ENCODE measurements around the gene CTPS1. TPM values are rescaled to one million over a fixed set of nuclear protein-coding genes. Genes with fewer than 3 reads are reported as not detected.

Gene CTPS1
- total RNA-seq, 1 donor from 2014 or later, result 91.4 TPM

DNA sequence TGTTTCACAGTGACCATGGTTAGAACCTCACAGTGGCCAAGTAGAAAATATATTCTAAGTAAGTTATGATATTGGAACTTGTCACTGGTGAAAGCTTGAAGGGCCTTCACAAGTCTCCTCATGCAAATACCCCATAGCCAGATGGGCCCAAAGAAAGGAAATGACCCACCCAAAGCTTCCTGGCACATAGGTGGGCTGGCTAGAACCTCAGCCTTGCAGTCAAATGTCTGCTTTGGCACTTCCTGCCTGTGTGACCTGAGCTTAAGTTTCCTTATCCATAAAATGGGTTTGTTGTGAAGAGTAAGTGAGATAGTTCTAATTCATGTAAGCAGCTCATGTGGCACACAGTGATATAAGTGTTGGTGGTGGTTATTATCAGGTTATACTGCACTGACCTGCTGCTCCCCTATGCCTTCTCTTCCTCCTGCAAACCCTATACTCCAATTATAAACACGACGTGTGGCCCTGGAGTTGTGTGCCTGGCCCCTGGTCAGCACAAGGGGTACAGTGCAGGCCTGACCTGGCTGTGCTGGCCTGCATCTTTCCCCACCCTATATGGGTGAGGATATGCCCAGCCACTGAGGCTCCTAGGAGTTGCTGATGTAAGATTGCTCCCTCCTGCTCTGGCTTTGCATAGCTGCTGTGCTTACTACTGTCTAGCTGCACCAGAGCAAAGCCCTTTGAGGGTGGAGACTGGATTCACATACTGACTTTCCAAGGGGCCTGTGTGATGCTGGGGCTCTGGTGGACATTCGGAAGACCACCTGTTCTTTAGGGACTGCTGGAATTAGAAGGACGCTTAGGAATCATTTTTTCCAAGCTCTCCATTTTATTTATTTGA is 46.7 kb downstream of the CTPS1 start:
- no peak for TF ChIP-seq EZH2 (IDR thresholded peaks at IDR 0.05; ENCODE audit: insufficient read depth, low read length)
- TF ChIP-seq, protein P1, sequence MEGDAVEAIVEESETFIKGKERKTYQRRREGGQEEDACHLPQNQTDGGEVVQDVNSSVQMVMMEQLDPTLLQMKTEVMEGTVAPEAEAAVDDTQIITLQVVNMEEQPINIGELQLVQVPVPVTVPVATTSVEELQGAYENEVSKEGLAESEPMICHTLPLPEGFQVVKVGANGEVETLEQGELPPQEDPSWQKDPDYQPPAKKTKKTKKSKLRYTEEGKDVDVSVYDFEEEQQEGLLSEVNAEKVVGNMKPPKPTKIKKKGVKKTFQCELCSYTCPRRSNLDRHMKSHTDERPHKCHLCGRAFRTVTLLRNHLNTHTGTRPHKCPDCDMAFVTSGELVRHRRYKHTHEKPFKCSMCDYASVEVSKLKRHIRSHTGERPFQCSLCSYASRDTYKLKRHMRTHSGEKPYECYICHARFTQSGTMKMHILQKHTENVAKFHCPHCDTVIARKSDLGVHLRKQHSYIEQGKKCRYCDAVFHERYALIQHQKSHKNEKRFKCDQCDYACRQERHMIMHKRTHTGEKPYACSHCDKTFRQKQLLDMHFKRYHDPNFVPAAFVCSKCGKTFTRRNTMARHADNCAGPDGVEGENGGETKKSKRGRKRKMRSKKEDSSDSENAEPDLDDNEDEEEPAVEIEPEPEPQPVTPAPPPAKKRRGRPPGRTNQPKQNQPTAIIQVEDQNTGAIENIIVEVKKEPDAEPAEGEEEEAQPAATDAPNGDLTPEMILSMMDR (IDR thresholded peaks at IDR 0.05; ENCODE audit: insufficient read depth, low read depth, low read length), result no peak

DNA sequence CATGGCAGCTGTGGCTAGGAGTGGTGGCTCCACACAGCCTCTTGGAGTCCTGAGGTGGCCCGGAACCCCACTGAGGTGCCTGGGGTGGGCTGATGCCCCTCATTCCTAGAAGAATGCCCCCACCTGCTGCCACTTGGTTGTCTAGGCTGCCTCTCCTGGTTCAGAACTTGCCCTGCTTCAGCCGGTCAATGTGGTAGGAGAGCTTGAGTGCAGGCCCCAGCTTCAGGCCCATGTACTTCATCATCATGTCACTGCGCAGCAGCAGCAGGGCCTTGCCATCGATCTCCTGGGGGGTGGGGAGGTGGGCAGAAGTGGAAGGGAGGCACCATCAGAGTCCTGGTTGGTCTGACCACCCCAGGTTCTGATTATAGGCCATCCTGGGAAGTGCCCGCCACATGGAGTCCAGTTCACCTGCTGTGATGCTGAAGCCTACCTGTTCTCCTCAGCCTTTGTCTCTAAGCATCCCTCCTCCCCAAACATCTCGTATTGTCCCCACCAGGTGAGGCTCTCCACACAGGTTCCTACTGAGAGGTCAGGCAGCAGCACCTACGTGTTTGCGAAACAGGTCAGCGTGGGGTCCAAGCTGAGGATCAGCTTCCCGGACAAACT is 48.6 kb downstream of the CTPS1 start:
- no peaks in the 10 kb centered on the region for H4K20me1 ChIP-seq (ENCODE audit: insufficient read depth, low read length)
- H2AFZ ChIP-seq (ENCODE audit: low read depth, low read length), result no peak overlapping the region
- no peaks in the 10 kb centered on the region for H3K9me3 ChIP-seq (ENCODE audit: insufficient read depth, low read depth, low read length)
- peaks cover 30% of the 10 kb centered on the region for H3K36me3 Mint-ChIP-seq (ENCODE audit: low read depth, unreplicated experiment)
- no peaks in the 10 kb centered on the region for H3K27me3 Mint-ChIP-seq (ENCODE audit: low read depth, unreplicated experiment)
- no peaks in the 10 kb centered on the region for H3K4me1 ChIP-seq (ENCODE audit: insufficient read depth, low read length)
- no peak for TF ChIP-seq EZH2 (IDR thresholded peaks at IDR 0.05; ENCODE audit: insufficient read depth, low read length)
- no peak for DNase-seq (ENCODE audit: low read depth)
- no peak for FAIRE-seq
- peaks cover 2% of the 10 kb centered on the region for H3K36me3 ChIP-seq (ENCODE audit: insufficient read depth, low read length)
- H3K4me2 ChIP-seq (ENCODE audit: low read length), result no peak overlapping the region
- no peaks in the 10 kb centered on the region for H3K79me2 ChIP-seq (ENCODE audit: insufficient read depth, low read length)
- no peak overlapping the region for H3K27ac Mint-ChIP-seq (ENCODE audit: unreplicated experiment)
- peaks cover 5% of the 10 kb centered on the region for H3K4me1 Mint-ChIP-seq (ENCODE audit: low read depth, unreplicated experiment)
- H3K27ac ChIP-seq (ENCODE audit: low read depth, low read length), result no peak overlapping the region
- H3K9me3 Mint-ChIP-seq (ENCODE audit: unreplicated experiment), result no peaks in the 10 kb centered on the region
- no peak overlapping the region for H3K4me3 Mint-ChIP-seq (ENCODE audit: unreplicated experiment)
- H3K9ac ChIP-seq (ENCODE audit: low read length), result no peak overlapping the region
- no peak overlapping the region for H3K4me3 ChIP-seq (ENCODE audit: insufficient read depth, low read depth, low read length)
- no peaks in the 10 kb centered on the region for H3K27me3 ChIP-seq (ENCODE audit: insufficient read depth, low read length)

More for the DNA sequence above, 46.7 kb downstream of the CTPS1 start:
- peaks cover 22% of the 10 kb centered on the region for H3K36me3 Mint-ChIP-seq (ENCODE audit: low read depth, unreplicated experiment)
- Histone ChIP-seq H3K4me1 (ENCODE audit: insufficient read depth, low read length) (no peaks in the 10 kb centered on the region), H3K9me3 (ENCODE audit: insufficient read depth, low read depth, low read length) (no peaks in the 10 kb centered on the region), H3K27ac (ENCODE audit: low read depth, low read length) (no peak overlapping the region), H3K4me3 (ENCODE audit: insufficient read depth, low read depth, low read length) (no peak overlapping the region), H4K20me1 (ENCODE audit: insufficient read depth, low read length) (peaks cover 3% of the 10 kb centered on the region), H3K9ac (ENCODE audit: low read length) (no peak overlapping the region), H2AFZ (ENCODE audit: low read depth, low read length) (no peak overlapping the region), H3K27me3 (ENCODE audit: insufficient read depth, low read length) (no peaks in the 10 kb centered on the region), H3K4me2 (ENCODE audit: low read length) (no peak overlapping the region), H3K36me3 (ENCODE audit: insufficient read depth, low read length) (peaks cover 2% of the 10 kb centered on the region), H3K79me2 (ENCODE audit: insufficient read depth, low read length) (no peaks in the 10 kb centered on the region)
- no peaks in the 10 kb centered on the region for H3K9me3 Mint-ChIP-seq (ENCODE audit: unreplicated experiment)
- no peaks in the 10 kb centered on the region for H3K27me3 Mint-ChIP-seq (ENCODE audit: low read depth, unreplicated experiment)
- H3K4me3 Mint-ChIP-seq (ENCODE audit: unreplicated experiment), result no peak overlapping the region
- no peak for FAIRE-seq
- DNase-seq (ENCODE audit: low read depth), result no peak
- H3K4me1 Mint-ChIP-seq (ENCODE audit: low read depth, unreplicated experiment), result peaks cover 5% of the 10 kb centered on the region
- no peak overlapping the region for H3K27ac Mint-ChIP-seq (ENCODE audit: unreplicated experiment)

DNA sequence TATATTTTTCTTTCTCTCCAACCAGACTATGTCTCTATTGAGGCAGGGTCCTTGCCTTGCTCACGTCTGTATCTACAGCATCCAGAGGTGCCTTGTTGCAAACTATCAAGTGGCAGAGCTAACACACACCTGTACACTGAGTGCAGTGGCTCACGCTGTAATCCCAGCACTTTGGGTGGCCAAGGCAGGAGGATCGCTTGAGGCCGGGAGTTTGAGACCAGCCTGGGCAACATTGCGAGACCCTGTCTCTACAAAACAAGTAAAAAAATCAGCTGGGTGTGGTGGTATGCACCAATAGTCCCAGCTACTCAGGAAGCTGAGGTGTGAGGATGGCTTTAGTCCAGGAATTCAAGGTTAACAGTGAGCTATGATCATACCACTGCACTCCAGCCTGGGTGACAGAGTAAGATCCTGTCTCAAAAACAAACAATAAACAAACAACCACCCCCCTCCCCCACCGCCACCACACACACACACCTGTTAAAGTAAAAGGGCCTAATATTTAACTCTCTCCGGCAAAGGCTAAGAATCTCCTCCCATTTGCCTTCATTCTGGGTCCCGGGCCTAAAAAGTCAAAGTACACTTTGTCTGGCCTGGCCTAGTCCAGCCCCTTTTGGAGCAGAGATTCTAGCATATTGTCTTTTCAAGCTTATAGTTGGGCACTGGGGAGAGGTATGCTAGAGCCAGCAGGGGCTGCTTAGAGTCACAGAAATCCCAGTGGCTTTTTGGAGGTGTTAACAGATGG is 51.5 kb downstream of the CTPS1 start:
- H3K36me3 Mint-ChIP-seq (ENCODE audit: low read depth, unreplicated experiment), result peaks cover 28% of the 10 kb centered on the region
- no peak overlapping the region for H3K4me3 Mint-ChIP-seq (ENCODE audit: unreplicated experiment)

More for the DNA sequence above, 51.5 kb downstream of the CTPS1 start:
- Mint-ChIP-seq H3K27me3 (ENCODE audit: low read depth, unreplicated experiment) (no peaks in the 10 kb centered on the region), H3K4me1 (ENCODE audit: low read depth, unreplicated experiment) (peaks cover 3% of the 10 kb centered on the region), H3K9me3 (ENCODE audit: unreplicated experiment) (no peaks in the 10 kb centered on the region), H3K27ac (ENCODE audit: unreplicated experiment) (no peak overlapping the region)
- FAIRE-seq (no peak), DNase-seq (ENCODE audit: low read depth) (no peak)
- Histone ChIP-seq H3K27ac (ENCODE audit: low read depth, low read length) (no peak overlapping the region), H3K4me2 (ENCODE audit: low read length) (no peak overlapping the region), H3K36me3 (ENCODE audit: insufficient read depth, low read length) (peaks cover 10% of the 10 kb centered on the region), H2AFZ (ENCODE audit: low read depth, low read length) (no peak overlapping the region), H3K4me3 (ENCODE audit: insufficient read depth, low read depth, low read length) (no peak overlapping the region), H4K20me1 (ENCODE audit: insufficient read depth, low read length) (no peaks in the 10 kb centered on the region), H3K4me1 (ENCODE audit: insufficient read depth, low read length) (no peaks in the 10 kb centered on the region), H3K9me3 (ENCODE audit: insufficient read depth, low read depth, low read length) (no peaks in the 10 kb centered on the region), H3K79me2 (ENCODE audit: insufficient read depth, low read length) (no peaks in the 10 kb centered on the region), H3K27me3 (ENCODE audit: insufficient read depth, low read length) (no peaks in the 10 kb centered on the region), H3K9ac (ENCODE audit: low read length) (no peak overlapping the region)
- no peak for TF ChIP-seq EZH2 (IDR thresholded peaks at IDR 0.05; ENCODE audit: insufficient read depth, low read length)
- TF ChIP-seq, protein P1 (IDR thresholded peaks at IDR 0.05; ENCODE audit: insufficient read depth, low read depth, low read length), result no peak
